Stimulated activated naive CD4-positive, alpha-beta T cell treated with Interleukin-2 at 50 U/mL for 16 hours (primary cell): Measurements from ENCODE around the gene DOK1.
A peak's percentile ranks its signal among the peaks of the same experiment; 100 is the strongest.

Source experiments
- DNase-seq: peaks from one replicate; lab custom pipeline; 2025; lab: John Stamatoyannopoulos, UW

DOK1 gene

GRCh38 chr2:74553892-74554819, at the start of gene DOK1, which contains the start of gene LOXL3:
DOK1 (plus strand) TSS chr2:74554720; CDS start chr2:74554755, 35 bp downstream.
LOXL3 (minus strand) TSS chr2:74553942; CDS start chr2:74552634, 1,308 bp downstream.
- peak; percentile 83 for DNase-seq

GRCh38 chr2:74505448-74506246, 48.9 kb upstream of the DOK1 start:
- DNase-seq, result no peak

GRCh38 chr2:74507145-74507925, 47.2 kb upstream of the DOK1 start, which contains the start of gene PCGF1:
PCGF1 (minus strand) TSS chr2:74507695; CDS start chr2:74507668, 27 bp downstream.
- DNase-seq, result peak; percentile 98

GRCh38 chr2:74507926-74508520, 46.5 kb upstream of the DOK1 start:
- no peak for DNase-seq

GRCh38 chr2:74510272-74510671, 44.2 kb upstream of the DOK1 start:
- no peak for DNase-seq

GRCh38 chr2:74511104-74511989, 43.2 kb upstream of the DOK1 start:
- DNase-seq, result no peak

GRCh38 chr2:74512744-74513604, 41.5 kb upstream of the DOK1 start:
- no peak for DNase-seq

GRCh38 chr2:74513605-74514367, 40.7 kb upstream of the DOK1 start:
- peak; percentile 25 for DNase-seq

- no peak for DNase-seq
Measured at GRCh38 chr2:74514368-74515270, 39.9 kb upstream of the DOK1 start, which contains the start of gene TLX2. TLX2 (plus strand) TSS chr2:74514450; CDS start chr2:74514807, 357 bp downstream.

- no peak for DNase-seq
Measured at GRCh38 chr2:74515271-74515980, 39.1 kb upstream of the DOK1 start.

GRCh38 chr2:74515981-74516633, 38.4 kb upstream of the DOK1 start:
- peak; percentile 75 for DNase-seq

GRCh38 chr2:74516650-74517049, 37.9 kb upstream of the DOK1 start:
- DNase-seq, result no peak

GRCh38 chr2:74522516-74522915, 32.0 kb upstream of the DOK1 start:
- no peak for DNase-seq

GRCh38 chr2:74524005-74524404, 30.5 kb upstream of the DOK1 start:
- DNase-seq, result no peak

GRCh38 chr2:74524955-74525716, 29.4 kb upstream of the DOK1 start:
- no peak for DNase-seq
